ENCODE measurements around the gene FUT8. TPM values are rescaled to one million over a fixed set of nuclear protein-coding genes. Genes with fewer than 3 reads are reported as not detected.

The FUT8 gene
- total RNA-seq, 1 experiment from 2014 or later, result 42.3 TPM

DNA sequence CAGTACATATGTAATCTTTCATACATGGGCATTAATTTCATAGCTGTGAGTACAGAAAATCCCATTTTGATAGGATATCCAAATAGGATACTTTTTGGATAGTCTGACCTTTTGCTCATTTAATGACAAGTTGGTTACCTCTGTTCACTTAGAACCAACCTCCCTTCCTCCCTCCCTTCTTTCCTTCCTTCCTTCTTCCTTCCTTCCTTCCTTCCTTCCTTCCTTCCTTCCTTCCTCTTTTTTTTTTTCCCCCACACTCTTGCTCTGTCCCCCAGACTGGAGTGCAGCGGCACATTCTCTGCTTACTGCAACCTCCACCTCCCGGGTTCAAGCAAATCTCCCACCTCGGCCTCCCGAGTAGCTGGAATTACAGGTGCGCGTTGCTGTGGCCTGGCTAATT, 162.9 kb downstream of the FUT8 start:
- no peak overlapping the region for H2AFZ ChIP-seq (ENCODE audit: low read depth, low read length, poor library complexity, severe bottlenecking)
- no peak overlapping the region for H3K4me2 ChIP-seq (ENCODE audit: low read length)
- no peaks in the 10 kb centered on the region for H4K20me1 ChIP-seq (ENCODE audit: insufficient read depth)
- CTCF ChIA-PET, result no interaction called here
- DNase-seq (ENCODE audit: low read depth, low spot score) (no peak), ATAC-seq (no peak)
- no peak overlapping the region for H3K4me3 ChIP-seq (replicated peaks in 1 of 2; ENCODE audit: low read depth in 1 of 2, low read length in 2 of 2)
- H3K79me2 ChIP-seq (ENCODE audit: insufficient read depth, low read length), result no peaks in the 10 kb centered on the region
- no peaks in the 10 kb centered on the region for H3K9me3 ChIP-seq (ENCODE audit: control insufficient read depth in 1 of 2, insufficient read depth in 1 of 2, low read depth in 1 of 2, low read length in 2 of 2)
- no peaks in the 10 kb centered on the region for H3K9me2 ChIP-seq (ENCODE audit: insufficient read depth)
- H3K27me3 ChIP-seq (ENCODE audit: insufficient read depth, low read length), result no peaks in the 10 kb centered on the region
- TF ChIP-seq POLR2A (IDR thresholded peaks at IDR 0.05; ENCODE audit: borderline replicate concordance, extremely low read depth, insufficient read depth, insufficient read length) (no peak), RAD21 (IDR thresholded peaks at IDR 0.05; ENCODE audit: low read depth) (no peak), YY1 (IDR thresholded peaks at IDR 0.05; ENCODE audit: extremely low read depth, insufficient replicate concordance, low read depth, low read length) (no peak), JUND (IDR thresholded peaks at IDR 0.05) (no peak), EZH2 (IDR thresholded peaks at IDR 0.05) (no peak), ELF1 (IDR thresholded peaks at IDR 0.05; ENCODE audit: borderline replicate concordance, low read depth) (no peak), ZFX (IDR thresholded peaks at IDR 0.05) (no peak), TCF7L2 (IDR thresholded peaks at IDR 0.05; ENCODE audit: borderline replicate concordance, extremely low read depth, insufficient read depth, insufficient read length) (no peak), ATF3 (IDR thresholded peaks at IDR 0.05) (no peak), CBX3 (IDR thresholded peaks at IDR 0.05; ENCODE audit: low read depth) (no peak), FOSL1 (IDR thresholded peaks at IDR 0.05; ENCODE audit: low read depth) (no peak)
- intact Hi-C loops (cut with micrococcal nuclease), result no loop called here
- POLR2A ChIA-PET, result no interaction called here
- RAD21 ChIA-PET (ENCODE audit: low non-redundant PET in 1 of 2, low total read pairs in 2 of 2, uncharacterized antibody in 2 of 2, unreplicated experiment in 2 of 2), result no interaction called here
- no TSS peak for BruUV-seq (replicated peaks)
- H3K27ac ChIP-seq (ENCODE audit: low read depth, low read length), result no peak overlapping the region
- H3K9ac ChIP-seq (ENCODE audit: low read length), result no peak overlapping the region
- no peaks in the 10 kb centered on the region for H3K36me3 ChIP-seq (ENCODE audit: control insufficient read depth in 1 of 2, insufficient read depth in 2 of 2, low read length in 2 of 2)
- H3K4me1 ChIP-seq (ENCODE audit: control insufficient read depth in 1 of 2, insufficient read depth in 2 of 2, low read length in 2 of 2), result no peaks in the 10 kb centered on the region

DNA sequence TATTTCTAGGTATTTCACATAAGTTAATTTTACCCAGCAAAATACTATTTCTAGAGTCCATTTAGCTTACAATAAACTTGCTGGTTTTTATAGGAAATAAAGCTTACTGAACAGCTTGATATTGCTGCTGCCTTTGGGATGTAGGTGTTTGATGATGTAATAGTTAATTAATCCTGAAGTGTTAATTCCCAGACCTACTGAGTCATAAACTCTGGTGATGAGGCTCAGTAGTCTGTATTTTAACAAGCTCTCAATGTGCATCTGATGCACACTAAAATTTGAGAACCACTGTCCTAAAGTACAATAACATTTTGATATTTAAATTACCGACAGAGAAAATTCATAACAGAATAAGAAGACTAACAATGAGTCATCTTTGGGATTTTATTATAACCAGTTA, 168.4 kb downstream of the FUT8 start:
- DNase-seq (ENCODE audit: low read depth, low spot score), result no peak
- Histone ChIP-seq H3K27me3 (ENCODE audit: insufficient read depth, low read length) (no peaks in the 10 kb centered on the region), H3K4me3 (replicated peaks in 1 of 2; ENCODE audit: low read depth in 1 of 2, low read length in 2 of 2) (no peak overlapping the region), H3K36me3 (ENCODE audit: control insufficient read depth in 1 of 2, insufficient read depth in 2 of 2, low read length in 2 of 2) (no peaks in the 10 kb centered on the region), H4K20me1 (ENCODE audit: insufficient read depth) (no peaks in the 10 kb centered on the region), H3K4me1 (ENCODE audit: control insufficient read depth in 1 of 2, insufficient read depth in 2 of 2, low read length in 2 of 2) (no peaks in the 10 kb centered on the region), H3K79me2 (ENCODE audit: insufficient read depth, low read length) (no peaks in the 10 kb centered on the region), H3K4me2 (ENCODE audit: low read length) (no peak overlapping the region), H3K9me3 (ENCODE audit: control insufficient read depth in 1 of 2, insufficient read depth in 1 of 2, low read depth in 1 of 2, low read length in 2 of 2) (no peaks in the 10 kb centered on the region), H3K9ac (ENCODE audit: low read length) (no peak overlapping the region), H3K27ac (ENCODE audit: low read depth, low read length) (no peak overlapping the region), H3K9me2 (ENCODE audit: insufficient read depth) (0 out of 2 replicates have a peak, but pooled peaks cover 3% of the 10 kb centered on the region), H2AFZ (ENCODE audit: low read depth, low read length, poor library complexity, severe bottlenecking) (no peak overlapping the region)
- ATAC-seq, result no peak
- BruUV-seq (replicated peaks), result no TSS peak
- intact Hi-C loops (cut with micrococcal nuclease), result no loop called here
- ChIA-PET POLR2A (no interaction called here), RAD21 (ENCODE audit: low non-redundant PET in 1 of 2, low total read pairs in 2 of 2, uncharacterized antibody in 2 of 2, unreplicated experiment in 2 of 2) (no interaction called here), CTCF (no interaction called here)
- no peak for TF ChIP-seq POLR2AphosphoS5 (IDR thresholded peaks at IDR 0.05; ENCODE audit: low read depth, low read length)
- TF ChIP-seq POLR2A (IDR thresholded peaks at IDR 0.05; ENCODE audit: borderline replicate concordance, extremely low read depth, insufficient read depth, insufficient read length), result no peak
- no peak for TF ChIP-seq EZH2 (IDR thresholded peaks at IDR 0.05)
- TF ChIP-seq EGR1 (IDR thresholded peaks at IDR 0.05; ENCODE audit: low read depth), result no peak
- TF ChIP-seq EZH2phosphoT487 (IDR thresholded peaks at IDR 0.05; ENCODE audit: borderline replicate concordance), result no peak

Measured in HCT116 (cell line).